T-helper 2 cell treated with Interferon-gamma antibody and Interleukin-4, amounts not matched to agents 100 ng/mL and 5 ng/mL, for 36 hours (primary cell): ENCODE measurements around the gene TPK1. TPM values are rescaled to one million over a fixed set of nuclear protein-coding genes. Genes with fewer than 3 reads are reported as not detected.
"Not testable (repeated sequence)": the region's sequence is repeated elsewhere in the genome, so short reads cannot be mapped to it uniquely, and the experiment has no call there.

ENCODE experiments used
- intact Hi-C: fragments of 100-400 bp; cut with micrococcal nuclease; formaldehyde crosslinking; loops from one replicate; pipeline ENCODE4 v1.15.1; 2023
- total RNA-seq: library from RNA; stranded (reverse); gene quantifications from 2 replicates; pipeline ENCODE4 v1.2.3, GENCODE V29; 2022

The TPK1 gene
- total RNA-seq, 1 donor from 2014 or later = 16.6 TPM

DNA sequence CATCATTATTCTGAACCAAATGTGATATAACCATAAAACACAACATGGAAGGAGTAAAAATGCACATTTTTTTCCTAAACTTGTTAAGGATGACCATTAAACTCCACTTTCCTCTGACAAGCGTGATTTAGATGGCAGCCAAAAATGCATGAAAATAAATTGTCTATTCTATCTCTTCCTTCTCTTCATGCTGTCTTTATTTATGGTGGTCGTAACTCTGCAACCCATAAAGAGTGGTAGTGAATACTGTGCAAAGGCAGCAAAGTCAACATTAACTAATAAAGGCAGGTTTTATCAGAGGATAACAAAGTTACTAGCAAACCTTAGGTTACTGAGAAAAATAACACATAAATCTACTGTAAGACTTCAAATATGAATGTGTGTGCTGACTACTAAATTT is 106.6 kb downstream of the TPK1 start:
- intact Hi-C loops = no loop called here

DNA sequence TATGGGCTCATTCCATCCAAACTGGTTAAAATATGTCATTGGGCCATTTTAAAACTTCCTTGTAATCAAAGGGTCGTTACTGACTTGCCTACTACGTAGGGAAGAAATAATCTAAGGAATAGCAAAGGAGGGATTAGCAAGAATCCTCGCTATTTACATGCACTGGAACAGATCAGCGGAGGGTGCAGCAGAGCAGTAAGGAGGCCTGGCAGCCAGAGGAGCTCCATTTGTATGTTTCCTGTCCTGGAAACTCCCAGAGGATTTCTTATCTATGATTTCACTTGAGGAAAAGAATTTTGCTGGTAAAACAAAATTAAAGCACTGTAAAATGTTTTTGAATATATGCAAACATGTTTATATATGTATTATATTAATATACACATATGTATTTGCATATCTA is 107.3 kb downstream of the TPK1 start:
- intact Hi-C loops = no loop called here

DNA sequence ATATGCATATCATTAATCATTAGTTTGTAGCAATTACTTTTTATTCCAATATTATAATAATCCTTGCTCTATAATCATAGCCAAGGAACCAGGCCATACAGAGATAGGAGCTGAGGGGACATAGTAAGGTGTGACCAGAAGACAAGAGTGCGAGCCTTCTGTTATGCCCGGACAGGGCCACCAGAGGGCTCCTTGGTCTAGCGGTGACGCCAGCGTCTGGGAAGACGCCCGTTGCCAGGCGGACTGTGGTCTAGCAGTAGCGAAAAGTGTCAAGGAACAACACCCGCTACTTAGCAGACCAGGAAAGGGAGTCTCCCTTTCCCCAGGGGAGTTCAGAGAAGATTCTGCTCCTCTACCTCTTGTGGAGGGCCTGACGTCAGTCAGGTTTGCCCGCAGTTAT is 109.0 kb downstream of the TPK1 start:
- intact Hi-C loops = not testable (repeated sequence)

DNA sequence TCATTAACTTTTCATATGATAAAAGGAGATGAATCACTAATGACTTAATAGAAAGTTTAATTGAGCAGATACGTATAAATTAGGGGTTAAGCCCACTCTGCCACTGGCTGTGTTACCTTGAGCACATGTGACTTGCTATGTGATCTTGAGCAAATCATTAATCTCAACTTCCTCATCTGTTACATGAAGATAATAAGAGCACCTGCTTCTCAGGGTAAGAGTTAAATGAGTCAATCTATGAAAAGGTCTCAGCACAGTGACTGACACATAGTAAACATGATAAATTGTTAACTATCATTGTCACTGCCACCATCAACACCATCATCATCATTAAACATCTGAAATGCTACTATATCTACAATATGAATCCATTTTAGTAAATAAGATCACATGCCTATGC is 110.8 kb downstream of the TPK1 start:
- intact Hi-C loops = no loop called here

DNA sequence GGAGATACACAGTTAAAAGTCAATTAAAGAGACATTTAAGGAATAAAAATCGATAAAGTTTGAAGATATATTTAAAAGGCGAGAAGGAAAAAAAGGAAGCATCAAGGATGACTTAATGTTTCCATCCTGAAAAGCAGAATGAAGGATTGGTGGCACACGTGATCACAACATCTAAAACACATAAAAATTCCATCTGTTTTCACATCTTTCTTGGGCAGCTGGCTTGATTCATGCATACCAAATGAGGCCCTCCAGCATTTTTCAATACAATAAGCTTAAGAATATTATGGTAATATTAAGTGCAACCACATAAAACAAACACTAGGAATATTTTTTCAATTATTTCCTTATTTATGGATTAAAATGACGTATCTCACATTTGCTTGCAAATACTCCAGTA is 112.6 kb downstream of the TPK1 start:
- intact Hi-C loops = no loop called here

DNA sequence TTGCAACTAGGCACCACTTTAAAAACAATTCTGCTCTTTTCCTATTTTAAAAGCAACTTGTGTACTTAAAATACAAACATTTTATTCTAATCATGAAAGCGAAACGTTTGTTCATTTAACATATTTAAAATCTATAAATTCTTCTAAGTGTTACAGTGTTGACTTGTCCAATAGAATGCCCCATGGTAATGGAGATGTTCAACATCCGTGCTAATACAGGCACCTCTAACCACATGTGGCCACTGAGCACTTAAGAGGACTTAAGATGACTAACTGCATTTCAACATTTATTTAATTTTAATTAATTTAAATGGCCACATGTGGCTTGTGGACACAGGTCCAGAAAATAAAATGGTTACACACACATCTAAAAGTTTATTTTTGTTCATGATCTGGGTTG is 115.1 kb downstream of the TPK1 start:
- intact Hi-C loops = no loop called here

DNA sequence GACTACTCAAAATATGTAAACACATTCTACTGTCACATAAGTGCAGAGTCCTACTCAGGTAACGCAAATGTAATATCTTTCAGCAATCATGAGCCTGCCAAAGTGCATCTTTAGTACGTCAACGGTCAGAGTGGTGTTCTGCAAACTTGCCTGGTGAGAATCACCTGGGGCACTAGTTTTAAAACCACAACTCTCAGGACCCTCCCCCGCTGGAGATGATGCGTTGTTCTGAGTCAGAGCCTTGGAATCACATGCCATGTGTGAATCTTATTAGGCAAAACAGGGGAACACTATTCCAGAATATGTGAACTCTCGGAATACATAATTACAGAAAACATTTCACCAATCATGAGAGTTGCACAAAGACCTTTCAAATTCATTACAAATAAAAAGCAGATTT is 115.7 kb downstream of the TPK1 start:
- intact Hi-C loops = no loop called here

DNA sequence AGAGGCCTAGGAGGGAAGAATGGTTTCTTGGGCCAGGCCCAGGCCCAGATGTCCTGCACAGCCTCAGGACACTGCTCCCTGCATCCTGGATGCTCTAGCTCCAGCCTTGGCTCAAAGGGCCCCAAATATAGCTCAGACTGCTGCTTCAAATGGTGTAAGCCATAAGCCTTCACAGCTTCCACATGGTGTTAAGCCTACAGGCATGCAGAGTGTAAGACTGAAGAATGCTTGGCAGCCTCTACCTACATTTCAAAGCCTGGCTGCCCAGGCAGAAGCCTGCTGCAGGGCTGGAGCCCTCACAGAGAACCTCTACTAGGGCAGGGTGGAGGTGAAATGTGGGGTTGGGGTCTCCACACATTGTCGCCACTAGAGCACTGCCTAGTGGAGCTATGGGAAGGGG is 118.1 kb downstream of the TPK1 start:
- intact Hi-C loops = no loop called here

DNA sequence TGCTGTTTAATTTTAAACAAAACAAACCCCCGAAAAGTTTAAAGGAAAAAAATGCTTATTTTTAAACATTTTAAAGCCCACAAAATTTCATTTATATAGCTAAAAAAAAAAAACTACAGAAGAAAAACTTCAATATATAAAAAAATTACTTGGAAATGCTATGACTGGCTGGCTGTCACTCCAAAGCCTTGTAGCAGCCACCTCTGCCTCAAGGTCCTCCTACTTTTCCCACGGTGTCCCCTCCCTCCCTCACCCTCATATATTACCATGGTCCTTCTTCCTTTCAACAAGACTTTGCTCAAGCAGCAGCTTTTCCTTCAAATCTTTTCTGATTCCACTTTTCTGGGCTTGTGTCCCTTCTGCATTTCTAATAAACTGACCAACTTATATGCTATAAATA is 122.0 kb downstream of the TPK1 start:
- intact Hi-C loops = no loop called here

DNA sequence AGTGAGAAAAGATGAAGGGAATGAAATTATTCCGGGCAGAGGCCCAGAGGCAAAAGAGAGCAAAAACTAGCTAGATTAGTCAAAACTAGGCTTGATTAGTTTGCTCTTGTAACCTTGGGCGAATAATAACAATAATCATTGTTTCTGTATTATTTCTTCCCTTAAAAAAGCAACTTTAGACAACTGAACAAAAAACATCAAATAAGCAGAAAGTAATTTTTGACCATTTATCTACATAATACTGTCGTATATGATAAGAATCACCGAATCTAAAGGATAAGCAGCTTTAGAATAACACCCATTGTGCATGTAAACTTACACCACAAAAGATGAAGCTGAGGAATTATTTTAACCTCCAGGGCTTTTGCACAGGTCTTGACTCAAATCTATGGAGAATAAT is 125.1 kb downstream of the TPK1 start:
- intact Hi-C loops = no loop called here

DNA sequence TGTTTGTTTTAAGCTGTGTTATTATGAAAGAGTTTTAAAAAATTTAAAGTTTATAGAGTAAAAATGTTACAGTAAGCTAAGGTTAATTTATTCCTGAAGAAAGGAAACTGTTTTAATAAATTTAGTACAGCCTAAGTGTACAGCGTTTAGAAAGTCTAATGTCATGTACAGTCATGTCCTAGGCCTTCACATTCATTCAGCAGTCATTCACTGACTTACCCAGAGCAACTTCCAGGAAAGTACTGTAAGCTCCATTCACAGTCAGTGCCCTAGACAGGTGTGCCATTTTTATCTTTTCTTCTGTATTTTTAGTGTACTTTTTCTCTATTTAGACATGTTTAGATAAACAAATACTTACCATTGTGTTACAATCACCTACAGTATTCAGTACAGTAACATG is 126.8 kb downstream of the TPK1 start:
- intact Hi-C loops = no loop called here

DNA sequence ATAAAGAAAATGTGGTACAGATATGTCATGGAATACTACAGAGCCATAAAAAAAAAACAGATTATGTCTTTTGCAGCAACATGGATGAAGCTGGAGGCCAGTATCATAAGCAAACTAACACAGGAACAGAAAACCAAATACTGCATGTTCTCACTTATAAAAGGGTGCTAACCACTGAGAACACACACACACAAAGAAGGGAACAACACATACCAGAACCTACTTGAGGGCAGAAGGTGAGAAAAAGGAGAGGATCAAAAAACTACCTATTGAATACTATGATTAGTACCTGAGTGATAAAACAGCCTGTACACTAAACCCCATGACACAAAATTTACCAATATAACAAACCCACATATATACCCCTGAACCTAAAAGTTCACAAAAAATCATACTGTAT is 144.6 kb downstream of the TPK1 start:
- intact Hi-C loops = no loop called here

DNA sequence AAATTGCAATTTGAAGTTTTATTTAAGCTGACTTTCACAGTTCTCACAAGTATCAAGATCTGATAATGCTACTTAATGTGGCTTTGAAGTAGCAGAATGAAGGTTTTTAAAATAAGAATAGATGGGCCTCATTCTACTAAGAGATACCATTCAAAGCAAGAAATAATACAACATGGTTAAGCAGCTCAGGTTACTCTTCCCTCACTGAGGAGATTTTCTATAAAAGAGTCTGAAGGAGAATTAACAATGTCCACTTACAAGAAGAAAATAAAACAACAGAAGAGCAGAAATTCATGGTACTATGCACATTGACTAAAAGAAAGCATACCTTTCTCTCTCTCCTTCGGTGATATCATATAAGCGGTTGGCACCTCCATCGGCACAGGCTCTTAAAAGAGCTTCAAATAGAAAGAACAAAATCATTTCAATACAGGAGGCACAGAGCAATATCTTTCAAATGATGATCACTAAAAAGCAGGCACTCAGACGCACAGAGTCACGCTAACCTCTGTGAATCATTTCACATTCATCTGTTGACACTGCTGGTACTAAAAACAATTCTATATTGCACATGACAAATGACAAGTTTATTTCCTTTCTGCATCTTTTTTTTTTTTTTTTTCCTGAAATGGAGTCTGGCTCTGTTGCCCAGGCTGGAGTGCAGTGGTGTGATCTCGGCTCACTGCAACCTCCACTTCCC is 153.1 kb downstream of the TPK1 start:
- intact Hi-C loops = no loop called here

DNA sequence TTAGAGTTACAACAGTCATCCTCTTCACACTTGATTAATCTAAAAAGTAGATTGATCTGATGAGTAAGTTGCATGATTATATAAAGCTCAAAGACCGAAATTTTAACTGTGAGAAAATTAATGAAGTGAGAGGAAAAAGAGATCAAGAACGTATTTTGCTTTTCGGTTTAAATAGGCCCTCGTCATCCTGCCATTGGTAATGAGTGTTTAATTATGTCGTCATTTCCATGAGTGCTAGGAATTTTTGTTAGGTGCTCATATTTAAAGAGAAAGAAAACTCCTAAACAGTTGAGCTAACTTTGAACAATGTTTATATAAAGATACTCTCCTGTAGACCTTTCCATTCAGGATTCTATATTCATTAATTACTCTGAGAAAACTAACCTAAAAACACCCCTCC is 159.4 kb downstream of the TPK1 start:
- intact Hi-C loops = no loop called here

DNA sequence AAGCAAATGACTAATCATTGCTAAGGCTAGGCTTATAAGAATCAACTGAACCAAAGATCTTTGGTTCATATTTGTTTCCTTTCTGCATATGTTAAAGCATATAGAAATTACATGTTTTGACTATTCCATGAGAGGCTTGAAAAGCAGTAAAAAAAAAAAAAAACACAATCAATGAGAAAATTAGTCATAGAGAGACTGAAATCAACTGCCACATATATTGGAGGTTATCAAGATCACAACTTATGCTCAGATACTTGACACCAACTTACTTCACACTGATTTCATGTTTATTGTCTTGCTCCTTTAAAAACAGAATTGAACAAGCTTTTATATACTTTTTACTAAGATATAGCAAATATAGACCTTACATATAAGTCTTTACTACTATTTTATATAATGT is 161.3 kb downstream of the TPK1 start:
- intact Hi-C loops = no loop called here

DNA sequence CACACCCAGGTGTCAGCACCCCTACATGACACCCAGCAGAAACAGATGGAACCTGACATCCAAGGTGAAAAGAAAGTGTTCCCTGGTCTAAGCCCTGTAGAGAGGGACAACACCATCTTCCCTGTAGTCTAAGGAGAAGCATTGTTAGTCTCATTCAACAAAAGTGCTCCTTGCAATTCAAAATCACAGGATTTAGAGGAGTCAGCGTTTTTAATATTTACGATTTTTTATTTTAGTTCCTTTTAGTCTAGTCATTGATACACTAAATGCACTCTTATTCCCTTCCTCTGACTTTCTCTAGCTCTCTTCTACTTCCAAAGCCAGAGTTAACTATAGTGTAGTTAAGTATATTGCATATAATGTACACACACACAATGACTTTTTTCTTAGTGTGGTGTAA is 163.0 kb downstream of the TPK1 start:
- intact Hi-C loops = no loop called here

DNA sequence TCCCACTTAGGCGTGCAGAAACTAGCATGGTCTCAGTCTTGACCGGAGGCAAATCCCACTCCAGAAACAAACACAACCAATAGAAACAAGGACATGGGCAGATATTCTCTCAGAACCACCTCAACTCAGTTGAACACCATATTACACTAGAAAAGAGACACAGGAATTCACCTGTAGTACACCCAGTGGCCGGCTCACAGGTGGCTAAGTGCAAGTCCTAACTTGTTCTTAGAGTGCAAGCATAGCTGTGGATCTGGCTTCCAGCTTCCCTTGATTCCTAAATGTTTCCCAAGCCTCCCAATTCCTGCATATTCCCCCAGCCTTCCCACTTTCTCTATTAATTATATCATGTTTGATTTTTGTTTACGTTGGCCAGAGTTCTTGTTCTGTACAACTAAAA is 164.4 kb downstream of the TPK1 start:
- intact Hi-C loops = no loop called here

DNA sequence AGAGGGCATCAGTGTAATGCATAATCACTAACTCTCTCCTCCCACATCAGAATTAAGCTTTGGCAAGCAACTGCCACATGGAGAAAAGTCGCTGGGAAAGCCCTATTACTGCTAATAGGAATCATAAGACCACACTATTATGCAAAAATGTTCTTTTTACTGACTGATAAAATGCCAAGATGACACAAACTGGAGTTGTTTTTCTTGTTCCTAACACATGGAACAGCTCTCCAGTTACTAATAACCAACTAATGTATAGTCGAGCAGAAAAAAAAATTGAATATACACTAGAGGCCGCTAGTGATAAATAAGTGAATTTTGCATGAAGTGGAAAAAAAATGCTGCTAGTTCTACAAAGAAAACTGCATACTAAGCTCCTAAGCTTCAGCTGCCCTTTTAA is 165.6 kb downstream of the TPK1 start:
- intact Hi-C loops = no loop called here

DNA sequence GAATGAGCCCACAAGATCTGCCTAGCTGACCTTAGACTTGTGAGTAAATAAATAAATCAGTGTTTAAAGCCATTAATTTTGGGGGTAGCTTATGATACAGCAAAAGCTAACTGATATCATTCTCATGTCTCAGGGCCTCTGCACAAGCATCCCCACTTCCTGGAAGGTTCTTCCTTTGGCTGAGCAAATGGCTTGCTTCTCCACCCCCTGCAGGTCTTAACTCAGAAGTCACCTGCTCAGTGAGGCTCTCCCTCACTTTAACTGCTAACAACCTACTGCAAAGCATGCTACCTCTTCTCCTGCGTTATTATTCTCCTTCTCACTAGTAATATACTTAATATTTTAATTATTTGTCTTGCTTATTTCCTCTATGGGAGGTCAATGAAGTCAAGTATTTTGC is 167.3 kb downstream of the TPK1 start:
- intact Hi-C loops = no loop called here

DNA sequence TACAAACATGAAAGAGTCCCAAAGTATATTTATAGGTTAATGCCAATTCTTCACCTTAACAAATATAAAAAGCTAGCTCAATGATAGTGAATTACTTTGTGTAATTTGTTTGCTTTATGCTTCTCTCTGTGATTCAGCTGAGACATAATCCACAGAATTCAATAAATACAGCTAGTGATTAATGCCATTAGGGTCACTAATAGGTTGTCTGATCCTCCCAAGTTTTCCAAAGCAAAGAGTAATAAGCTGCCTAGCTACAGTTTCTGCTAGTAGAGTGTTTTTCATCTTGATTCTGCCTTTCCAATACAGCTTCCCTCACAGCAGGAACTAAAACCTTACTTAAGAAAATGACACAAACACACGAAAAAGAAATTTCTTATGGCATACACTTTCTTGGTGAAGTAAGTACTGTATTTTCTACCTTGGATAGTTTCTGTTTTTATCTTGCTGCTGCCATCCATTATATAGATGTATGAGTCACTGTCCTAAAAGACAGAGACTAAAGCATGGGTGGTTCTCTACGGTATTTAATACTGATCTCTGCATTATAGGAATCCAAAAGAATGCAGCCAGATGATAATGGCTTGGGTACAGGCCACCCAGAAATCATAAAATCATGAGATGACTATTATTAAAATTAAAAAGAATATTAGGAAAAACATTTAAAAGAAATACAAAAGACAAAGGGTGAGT is 170.0 kb downstream of the TPK1 start:
- intact Hi-C loops = no loop called here

DNA sequence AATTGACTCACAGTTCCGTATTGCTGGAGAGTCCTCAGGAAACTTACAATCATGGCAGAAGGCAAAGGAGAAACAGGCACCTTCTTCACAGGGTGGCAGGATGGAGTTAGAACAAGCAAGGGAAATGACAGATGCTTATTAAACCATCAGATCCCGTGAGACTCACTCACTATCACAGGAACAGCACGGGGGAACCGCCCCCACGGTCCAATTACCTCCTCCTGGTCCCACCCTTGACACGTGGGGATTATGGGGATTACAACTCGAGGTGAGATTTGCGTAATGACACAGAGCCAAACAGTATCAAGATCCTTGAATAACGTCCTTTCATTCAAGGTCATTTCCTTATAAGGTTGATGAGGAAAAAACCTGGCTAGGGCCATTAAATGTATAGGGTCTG is 176.6 kb downstream of the TPK1 start:
- intact Hi-C loops = no loop called here

DNA sequence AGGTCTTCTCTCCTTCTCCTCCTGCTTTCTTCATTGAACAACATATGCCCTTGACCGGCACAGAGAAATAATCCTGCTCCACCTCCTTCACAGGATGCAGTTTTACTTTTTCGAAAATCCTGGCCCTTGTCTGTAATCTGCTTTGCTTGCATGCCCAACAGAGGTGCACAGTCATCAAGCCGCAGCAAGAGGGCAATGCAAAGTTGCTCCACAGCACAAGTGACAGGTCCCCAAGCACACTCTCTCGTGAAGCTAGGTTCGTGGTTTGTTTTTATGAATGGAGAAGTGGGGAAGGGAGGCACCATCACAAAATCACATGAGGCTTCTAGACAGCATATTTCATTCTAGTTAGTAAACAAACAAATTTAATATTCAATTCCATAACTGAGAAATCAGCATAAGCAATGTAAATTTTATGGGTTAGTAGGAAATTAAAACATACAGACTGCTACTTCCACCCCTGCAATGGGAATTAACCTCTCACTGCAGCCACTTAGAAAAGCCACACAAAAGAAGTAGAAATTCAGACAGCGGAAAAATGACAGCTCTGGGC is 178.8 kb downstream of the TPK1 start:
- intact Hi-C loops = no loop called here

DNA sequence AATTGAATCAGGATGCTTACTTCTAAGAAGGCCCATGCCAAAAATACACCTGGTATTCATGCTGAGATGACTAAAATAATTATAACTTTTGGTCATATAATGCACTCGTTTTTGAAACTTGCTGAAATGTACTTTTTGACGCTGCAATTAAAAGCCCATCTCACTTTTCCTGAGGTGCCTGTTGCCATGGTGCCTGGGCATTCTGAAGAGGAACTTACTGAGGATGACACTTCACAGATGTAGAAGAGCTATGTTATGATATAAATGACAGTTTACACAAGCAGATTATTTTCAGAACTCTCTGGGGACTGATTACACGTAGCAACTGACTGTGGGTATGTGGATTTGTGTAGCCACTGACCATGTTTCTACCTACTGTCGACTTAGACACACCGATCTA is 182.4 kb downstream of the TPK1 start:
- intact Hi-C loops = no loop called here
